ENCODE results near the gene ARHGAP44. TPM values are rescaled to one million over a fixed set of nuclear protein-coding genes. Genes with fewer than 3 reads are reported as not detected.

Gene ARHGAP44
- total and polyA plus RNA-seq, 4 donors: 12.1 to 37.5 (median 20.2) TPM

- no peak for TF ChIP-seq CTCF (IDR thresholded peaks at IDR 0.05; ENCODE audit: control extremely low read depth, extremely low read depth)
- Histone ChIP-seq H3K9ac (ENCODE audit: insufficient read depth in 1 of 2, low read length in 2 of 2) (no peak overlapping the region), H3K27me3 (ENCODE audit: control insufficient read depth in 3 of 3, insufficient read depth in 3 of 3, low read length in 2 of 3) (no peaks in the 10 kb centered on the region), H3K27ac (ENCODE audit: low read depth in 1 of 2, low read length in 1 of 2) (no peak overlapping the region), H3K4me1 (ENCODE audit: control insufficient read depth in 5 of 5, insufficient read depth in 5 of 5, low read length in 5 of 5) (no peaks in the 10 kb centered on the region), H3K9me3 (ENCODE audit: control insufficient read depth in 4 of 4, insufficient read depth in 3 of 4, low read length in 3 of 4) (no peaks in the 10 kb centered on the region), H3K4me3 (no peak overlapping the region), H3K36me3 (ENCODE audit: control insufficient read depth in 4 of 4, insufficient read depth in 4 of 4, low read length in 4 of 4) (no peaks in the 10 kb centered on the region)
- WGBS, 2 donors: 90 to 93% methylated on average over 5 of the region's 5 CpGs
- no peak for ATAC-seq (ENCODE audit: insufficient read depth, low FRiP score)
- no peak for DNase-seq
These were observed 119.7 kb downstream of the ARHGAP44 start for GRCh38 chr17:12909046-12909445.

GRCh38 chr17:12909511-12909910, 120.2 kb downstream of the ARHGAP44 start:
- no peaks in the 10 kb centered on the region for H3K36me3 ChIP-seq (ENCODE audit: control insufficient read depth in 4 of 4, insufficient read depth in 4 of 4, low read length in 4 of 4)
- no peaks in the 10 kb centered on the region for H3K9me3 ChIP-seq (ENCODE audit: control insufficient read depth in 4 of 4, insufficient read depth in 3 of 4, low read length in 3 of 4)
- no peak for TF ChIP-seq CTCF (IDR thresholded peaks at IDR 0.05; ENCODE audit: control extremely low read depth, extremely low read depth)
- H3K4me1 ChIP-seq (ENCODE audit: control insufficient read depth in 5 of 5, insufficient read depth in 5 of 5, low read length in 5 of 5): no peaks in the 10 kb centered on the region
- H3K4me3 ChIP-seq: no peak overlapping the region
- 83 to 92% methylated on average over 1 of the region's 1 CpG for WGBS, 2 donors
- H3K27ac ChIP-seq (ENCODE audit: low read depth in 1 of 2, low read length in 1 of 2): no peak overlapping the region
- no peaks in the 10 kb centered on the region for H3K27me3 ChIP-seq (ENCODE audit: control insufficient read depth in 3 of 3, insufficient read depth in 3 of 3, low read length in 2 of 3)
- DNase-seq: no peak
- ATAC-seq (ENCODE audit: insufficient read depth, low FRiP score): no peak
- H3K9ac ChIP-seq (ENCODE audit: insufficient read depth in 1 of 2, low read length in 2 of 2): no peak overlapping the region

- WGBS, 2 donors: 65 to 66% methylated on average over 4 of the region's 4 CpGs
- no peak overlapping the region for H3K27ac ChIP-seq (ENCODE audit: low read depth in 1 of 2, low read length in 1 of 2)
- H3K4me3 ChIP-seq: no peak overlapping the region
- H3K4me1 ChIP-seq (ENCODE audit: control insufficient read depth in 5 of 5, insufficient read depth in 5 of 5, low read length in 5 of 5): no peaks in the 10 kb centered on the region
- ATAC-seq (ENCODE audit: insufficient read depth, low FRiP score) (no peak), DNase-seq (peak in 1 of 3 donors; percentile 45)
- no peaks in the 10 kb centered on the region for H3K27me3 ChIP-seq (ENCODE audit: control insufficient read depth in 3 of 3, insufficient read depth in 3 of 3, low read length in 2 of 3)
- TF ChIP-seq CTCF (IDR thresholded peaks at IDR 0.05; ENCODE audit: control extremely low read depth, extremely low read depth): no peak
- no peak overlapping the region for H3K9ac ChIP-seq (ENCODE audit: insufficient read depth in 1 of 2, low read length in 2 of 2)
- H3K9me3 ChIP-seq (ENCODE audit: control insufficient read depth in 4 of 4, insufficient read depth in 3 of 4, low read length in 3 of 4): no peaks in the 10 kb centered on the region
- H3K36me3 ChIP-seq (ENCODE audit: control insufficient read depth in 4 of 4, insufficient read depth in 4 of 4, low read length in 4 of 4): peaks cover 0 to 3% (median under 1%) of the 10 kb centered on the region in 4 donors
These were observed 121.9 kb downstream of the ARHGAP44 start for GRCh38 chr17:12911239-12911638.

- Histone ChIP-seq H3K27ac (ENCODE audit: low read depth in 1 of 2, low read length in 1 of 2) (no peak overlapping the region), H3K4me3 (no peak overlapping the region), H3K36me3 (ENCODE audit: control insufficient read depth in 4 of 4, insufficient read depth in 4 of 4, low read length in 4 of 4) (peaks cover 0 to 12% (median under 1%) of the 10 kb centered on the region in 4 donors), H3K9me3 (ENCODE audit: control insufficient read depth in 4 of 4, insufficient read depth in 3 of 4, low read length in 3 of 4) (no peaks in the 10 kb centered on the region), H3K4me1 (ENCODE audit: control insufficient read depth in 5 of 5, insufficient read depth in 5 of 5, low read length in 5 of 5) (no peaks in the 10 kb centered on the region), H3K9ac (ENCODE audit: insufficient read depth in 1 of 2, low read length in 2 of 2) (no peak overlapping the region), H3K27me3 (ENCODE audit: control insufficient read depth in 3 of 3, insufficient read depth in 3 of 3, low read length in 2 of 3) (no peaks in the 10 kb centered on the region)
- 82 to 92% methylated on average over 7 of the region's 7 CpGs for WGBS, 2 donors
- ATAC-seq (ENCODE audit: insufficient read depth, low FRiP score) (no peak), DNase-seq (no peak)
- no peak for TF ChIP-seq CTCF (IDR thresholded peaks at IDR 0.05; ENCODE audit: control extremely low read depth, extremely low read depth)
These were observed 128.1 kb downstream of the ARHGAP44 start for GRCh38 chr17:12917399-12917798.
